Midbrain (tissue), 1 donor: ENCODE measurements around the gene OLA1.

ENCODE experiments used
- DNase-seq: peaks from one replicate; lab custom pipeline; 2025; lab: John Stamatoyannopoulos, UW

Gene OLA1

DNA sequence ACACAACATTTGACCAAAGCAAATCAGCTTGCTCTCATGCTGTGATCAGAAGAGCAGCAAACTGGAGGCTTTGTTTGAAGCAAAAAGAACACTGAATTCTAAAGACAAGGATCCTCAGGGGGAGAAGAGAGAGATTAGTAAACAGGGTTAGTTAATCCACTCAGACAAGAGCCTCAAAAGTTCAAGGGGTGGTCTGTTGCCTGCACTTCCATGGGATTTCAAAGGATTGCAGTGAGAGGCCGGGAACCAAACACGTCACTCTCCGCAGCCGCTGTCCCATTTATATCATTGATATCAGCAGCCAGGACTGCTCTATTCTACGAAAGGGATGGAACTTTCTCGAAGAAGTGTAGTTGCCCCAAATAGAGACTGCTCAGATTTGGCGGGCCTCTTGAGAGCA, 185.4 kb downstream of the OLA1 start:
- no peak for DNase-seq

- DNase-seq = no peak
Observed at GRCh38 chr2:174059884-174060244, 188.5 kb downstream of the OLA1 start.

DNA sequence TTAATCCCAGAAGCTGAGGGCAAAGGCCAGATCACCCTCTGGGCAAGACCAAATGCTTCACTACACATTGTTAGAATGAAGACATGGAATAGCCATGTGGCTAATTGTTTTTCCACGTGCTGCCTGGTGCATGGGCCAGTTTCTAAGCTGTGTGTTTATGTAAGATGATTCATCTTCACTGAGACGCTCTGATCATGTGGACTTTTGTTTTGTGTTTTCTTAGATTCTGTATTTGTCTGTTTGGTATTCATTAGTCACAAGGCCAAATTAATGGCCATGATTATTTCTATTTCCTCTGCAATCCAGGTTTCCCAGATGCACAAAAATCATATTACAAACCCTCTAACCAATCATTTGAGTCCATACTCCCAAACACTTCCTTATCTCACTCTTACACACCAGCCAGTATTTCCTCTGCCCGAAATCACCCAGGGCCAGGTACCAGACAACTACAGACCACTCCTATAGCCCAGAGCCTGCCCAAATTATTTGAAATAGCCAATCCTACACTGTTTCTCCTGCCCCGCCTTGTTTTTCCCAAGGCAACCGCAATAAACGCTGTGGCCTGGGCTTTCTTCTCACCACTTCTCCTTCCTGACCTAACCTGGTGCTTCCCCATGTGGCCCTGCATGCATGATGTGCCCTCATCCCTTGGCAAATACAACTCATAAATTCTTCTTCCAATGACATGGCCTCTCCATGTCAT, 189.0 kb downstream of the OLA1 start:
- DNase-seq = no peak

- DNase-seq = no peak
Observed at GRCh38 chr2:174058456-174058855, 189.9 kb downstream of the OLA1 start.

DNA sequence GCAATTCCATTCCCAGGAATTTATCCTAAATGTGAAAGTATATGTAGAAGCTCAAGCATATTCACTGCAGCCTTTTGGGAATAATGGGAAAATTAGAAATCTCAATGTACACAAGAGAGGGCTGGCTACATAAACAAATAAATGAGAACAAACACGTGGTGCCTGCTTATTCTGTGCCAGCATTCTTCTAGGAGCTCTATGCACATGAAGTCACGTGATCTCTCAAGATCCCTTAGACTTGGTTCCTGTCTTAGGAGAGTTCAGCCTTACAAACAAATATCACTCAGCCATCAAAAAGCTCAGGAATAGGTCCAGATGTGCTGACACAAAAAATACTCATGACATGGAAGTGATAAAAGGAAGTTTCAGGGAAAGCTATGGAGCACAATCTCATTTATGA, 190.3 kb downstream of the OLA1 start:
- no peak for DNase-seq

DNA sequence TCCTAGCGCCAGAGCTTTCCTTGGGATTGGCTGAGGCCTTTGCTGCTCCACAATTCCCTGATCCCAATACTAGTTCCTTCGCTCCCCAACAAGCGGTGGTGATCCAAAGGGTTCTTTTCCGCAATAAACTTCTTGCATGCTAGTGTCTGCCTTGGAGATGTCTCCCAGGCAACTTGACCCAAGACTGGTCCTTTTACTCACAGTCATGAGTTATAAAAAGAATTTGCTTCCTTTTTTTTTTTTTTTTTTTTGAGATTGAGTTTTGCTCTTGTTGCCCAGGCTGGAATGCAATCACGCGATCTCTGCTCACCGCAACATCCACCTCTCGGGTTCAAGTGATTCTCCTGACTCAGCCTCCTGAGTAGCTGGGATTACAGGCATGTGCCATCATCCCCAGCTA, 193.4 kb downstream of the OLA1 start:
- DNase-seq = no peak

DNA sequence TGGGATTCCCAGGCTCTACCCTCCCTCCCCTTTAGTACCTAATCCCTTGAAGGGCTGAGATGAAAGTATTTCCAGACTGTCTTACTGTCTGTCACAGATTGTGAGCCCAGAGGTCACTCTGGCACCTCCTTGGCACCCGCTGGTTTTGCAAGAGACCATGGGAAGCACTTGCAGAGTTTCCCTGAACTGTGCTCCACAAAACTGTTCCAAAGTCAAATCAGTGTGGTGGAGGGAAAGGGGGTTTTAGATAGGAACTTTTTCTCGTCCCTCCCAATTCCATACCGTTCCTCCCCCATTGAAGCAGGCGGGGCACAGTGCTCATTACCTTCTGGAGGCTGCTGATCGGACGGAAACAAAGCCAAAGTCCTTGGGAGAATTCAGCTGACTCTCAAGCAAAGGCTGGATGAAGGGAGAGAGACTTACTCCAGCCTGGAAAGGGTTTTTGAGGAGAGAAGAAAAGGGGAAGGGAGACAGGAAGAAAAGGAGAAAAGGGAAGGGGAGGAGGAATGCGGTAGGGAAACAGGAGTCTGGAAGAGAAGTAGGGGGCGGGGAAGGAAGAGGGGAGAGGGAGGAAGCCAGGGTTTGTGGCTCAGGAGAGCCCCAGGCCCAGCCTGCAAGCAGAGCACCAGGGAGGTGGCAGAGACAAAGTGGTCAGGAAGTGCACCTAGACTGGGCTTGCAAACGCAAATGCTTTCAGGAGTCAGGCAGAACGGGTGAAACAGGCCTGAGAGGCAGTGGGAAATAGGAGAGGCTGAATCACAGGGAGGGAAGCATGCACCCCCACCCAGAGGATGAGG, 194.8 kb downstream of the OLA1 start:
- DNase-seq = no peak

- no peak for DNase-seq
Observed at GRCh38 chr2:174052584-174052976, 195.8 kb downstream of the OLA1 start.

DNA sequence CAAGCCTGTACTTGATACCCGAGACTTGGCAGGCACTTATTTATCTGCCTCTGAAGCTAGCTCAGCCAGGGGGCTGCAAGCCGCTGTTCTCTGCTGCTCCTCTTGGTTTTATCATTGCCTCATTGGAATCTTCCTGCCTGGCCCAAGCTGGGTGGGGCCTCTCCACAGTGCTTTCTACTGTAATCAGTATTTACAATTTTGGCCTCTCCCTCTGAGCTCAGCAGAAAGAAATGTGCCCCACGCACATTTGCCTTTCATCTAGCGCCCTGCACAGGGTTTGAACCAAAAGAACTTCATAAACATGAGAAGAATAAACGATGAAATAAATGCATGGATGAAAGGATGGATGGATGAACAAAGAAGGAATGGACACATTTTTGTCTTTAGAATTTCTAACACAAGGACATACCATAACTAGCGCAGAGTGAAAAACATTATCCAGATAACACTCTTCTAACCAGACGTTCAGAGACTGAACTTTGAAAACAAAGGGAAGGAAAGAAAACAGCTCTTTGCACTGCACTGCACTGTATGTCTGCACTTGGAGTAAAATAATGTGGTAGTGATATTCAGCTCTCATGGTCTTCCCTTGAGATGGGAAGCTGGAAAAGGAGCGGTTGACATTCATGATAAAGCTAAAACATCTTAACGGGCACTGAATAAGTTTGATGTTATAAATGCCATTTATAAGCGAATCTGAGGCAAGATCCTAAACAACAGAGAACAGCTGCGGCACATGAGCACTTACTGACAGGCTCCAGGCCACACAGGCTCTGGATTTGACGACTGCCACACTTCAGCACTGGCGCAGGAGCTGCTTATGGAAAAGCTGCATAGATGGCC, 196.4 kb downstream of the OLA1 start:
- DNase-seq = no peak

- no peak for DNase-seq
Observed at GRCh38 chr2:174051068-174051467, 197.3 kb downstream of the OLA1 start.

DNA sequence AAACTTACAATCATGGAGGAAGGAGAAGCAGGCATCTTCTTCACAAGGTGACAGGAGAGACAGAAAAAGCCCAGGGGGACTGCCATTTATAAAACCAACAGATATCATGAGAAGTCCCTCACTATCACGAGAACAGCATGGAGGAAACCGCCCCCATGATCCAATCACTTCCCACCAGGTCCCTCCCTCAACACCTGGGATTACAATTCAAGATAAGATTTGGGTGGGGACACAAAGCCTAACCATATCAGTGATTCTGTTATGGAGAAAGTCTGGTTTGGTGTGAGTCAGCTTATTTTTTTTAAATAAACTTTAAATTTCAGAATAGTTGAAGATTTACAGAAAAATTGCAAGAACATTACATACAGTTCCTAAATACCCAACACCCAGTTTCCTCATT, 198.4 kb downstream of the OLA1 start:
- DNase-seq = no peak

- no peak for DNase-seq
Observed at GRCh38 chr2:174048243-174048642, 200.1 kb downstream of the OLA1 start.

DNA sequence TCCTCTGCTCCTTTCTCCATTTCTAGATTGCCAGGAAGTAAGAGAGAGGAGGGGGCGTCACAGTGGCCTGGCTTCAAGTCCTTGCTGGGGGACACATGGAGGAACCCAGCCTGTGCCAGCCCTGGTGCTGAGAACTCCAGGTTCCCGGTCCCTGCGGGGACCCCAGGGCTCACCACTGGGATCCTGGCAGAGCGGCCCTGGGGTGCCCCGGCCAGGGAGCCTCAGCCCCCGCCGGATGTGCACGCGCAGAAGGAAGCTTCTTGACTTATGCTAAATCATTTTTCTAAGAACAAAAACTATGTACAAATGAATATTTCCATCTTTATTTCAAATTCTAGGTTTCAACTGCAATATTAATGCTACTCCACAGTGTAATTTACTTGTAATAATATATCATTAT, 200.6 kb downstream of the OLA1 start:
- DNase-seq = no peak

DNA sequence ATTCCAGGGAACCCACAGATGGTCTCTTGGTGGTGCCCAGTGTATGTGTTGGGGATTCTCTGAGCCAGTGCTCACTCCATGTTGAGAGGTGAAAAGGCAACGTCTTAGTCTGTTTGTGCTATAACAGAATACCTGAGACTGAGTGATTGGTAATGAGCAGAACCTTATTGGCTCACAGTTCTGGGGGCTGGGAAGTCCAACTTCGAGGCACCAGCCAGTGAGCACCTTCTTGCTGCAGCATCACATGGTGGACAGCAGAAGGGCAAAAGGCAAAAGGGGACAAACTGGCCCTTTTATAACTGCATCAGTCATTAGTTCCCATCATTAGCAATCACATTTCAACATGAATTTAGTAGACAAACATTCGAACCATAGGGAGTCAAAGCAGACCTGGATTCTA, 202.2 kb downstream of the OLA1 start:
- no peak for DNase-seq

DNA sequence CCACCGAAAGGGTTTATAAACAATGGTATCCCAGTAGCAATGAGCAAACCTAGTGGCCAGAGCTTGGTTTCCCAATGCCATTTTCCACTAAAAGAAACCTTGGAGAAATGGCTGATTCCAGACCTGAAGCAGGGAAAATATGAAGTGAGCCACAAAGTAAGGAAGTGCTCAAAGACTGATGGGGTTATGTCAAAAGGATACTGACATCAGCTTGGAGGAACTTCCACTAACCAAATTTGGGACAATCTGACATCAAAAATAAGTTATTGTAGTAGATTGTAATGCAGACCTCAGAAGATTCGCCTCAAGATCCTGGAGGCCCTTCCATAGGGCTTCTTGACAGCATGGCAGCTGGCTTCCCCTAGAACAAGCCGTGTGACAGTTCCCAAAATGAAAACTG, 203.8 kb downstream of the OLA1 start:
- no peak for DNase-seq

- no peak for DNase-seq
Observed at GRCh38 chr2:174040417-174040701, 208.0 kb downstream of the OLA1 start.

GRCh38 chr2:174039551-174040416, 208.5 kb downstream of the OLA1 start:
- DNase-seq = peak; percentile 78

- no peak for DNase-seq
Observed at GRCh38 chr2:174038462-174038861, 209.9 kb downstream of the OLA1 start.

DNA sequence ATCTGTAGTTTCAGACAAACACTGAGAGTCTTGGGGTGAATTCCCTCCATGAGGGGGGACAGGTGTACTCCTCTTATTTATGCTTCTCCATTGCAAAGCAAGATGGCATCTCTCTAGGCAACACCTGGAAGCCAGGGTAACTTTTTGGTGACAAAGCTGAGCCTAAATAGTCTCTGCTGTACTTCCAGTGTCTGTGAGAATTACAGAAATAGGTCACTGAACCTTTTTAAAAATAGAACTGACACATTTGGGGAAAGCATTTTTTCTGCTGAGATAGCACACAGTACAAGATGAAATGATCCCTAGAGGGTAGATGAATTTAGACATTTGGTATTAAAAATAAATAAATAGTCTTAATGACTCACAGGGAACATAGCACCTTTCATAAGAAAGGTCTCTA, 211.5 kb downstream of the OLA1 start:
- DNase-seq = no peak

DNA sequence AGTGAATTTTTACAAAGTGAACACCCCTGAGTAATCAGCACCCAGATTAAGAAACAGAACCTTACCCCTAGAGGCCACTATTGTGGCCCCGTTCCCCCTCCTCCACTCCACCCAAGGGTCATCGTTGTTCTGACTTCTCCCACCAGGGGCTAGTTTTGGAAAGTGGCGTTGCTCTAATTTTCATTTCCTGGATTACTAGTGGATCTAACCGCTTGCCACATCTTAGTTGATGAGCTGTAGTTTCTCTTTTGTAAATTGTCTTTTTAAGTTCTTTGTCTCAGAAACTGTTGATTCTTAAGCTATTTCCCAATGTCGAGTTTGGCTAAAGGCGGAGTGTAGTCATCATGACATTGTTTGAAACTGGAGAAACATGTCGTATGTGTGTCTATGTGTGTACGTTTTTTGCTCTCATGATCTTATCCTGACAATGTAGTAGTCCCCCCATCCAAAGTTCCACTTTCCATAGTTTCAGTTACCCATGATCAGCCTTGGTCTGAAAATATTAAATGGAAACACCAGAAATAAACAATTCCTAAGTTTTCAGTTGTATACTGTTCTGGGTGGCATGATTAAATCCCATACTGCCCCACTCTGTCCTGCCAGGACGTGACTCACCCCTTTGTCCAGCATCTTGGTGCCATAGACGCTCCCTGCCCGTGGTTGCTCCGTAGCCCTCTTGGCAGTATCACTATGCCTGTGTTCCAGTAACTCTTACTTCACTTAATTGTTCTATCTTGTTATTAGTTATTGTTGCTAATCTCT, 212.2 kb downstream of the OLA1 start:
- DNase-seq = no peak

GRCh38 chr2:174035117-174035635, 213.2 kb downstream of the OLA1 start:
- no peak for DNase-seq
